Subcutaneous adipose tissue (tissue), 4 donors: ENCODE measurements around the gene SLC4A7. TPM values are rescaled to one million over a fixed set of nuclear protein-coding genes. Genes with fewer than 3 reads are reported as not detected.

Experiments
- total RNA-seq, 4 donors: library from RNA; depleted of rRNA; stranded (reverse); fragments of >200 nt; gene quantifications; one replicate each; pipeline ENCODE4 v1.1.0, GENCODE V29; 2016
- TF ChIP-seq, protein P1 (sequence below): fragments of 450-650 bp; IDR thresholded peaks from one replicate; pipeline ENCODE4 v1.5.1; 2016; ENCODE audit warnings: low read depth, mild to moderate bottlenecking, control low read depth, antibody characterized with exemption, moderate library complexity

Gene SLC4A7
- total RNA-seq, 4 donors from 2014 or later = 19.4 to 41.8 (median 37.6) TPM

DNA sequence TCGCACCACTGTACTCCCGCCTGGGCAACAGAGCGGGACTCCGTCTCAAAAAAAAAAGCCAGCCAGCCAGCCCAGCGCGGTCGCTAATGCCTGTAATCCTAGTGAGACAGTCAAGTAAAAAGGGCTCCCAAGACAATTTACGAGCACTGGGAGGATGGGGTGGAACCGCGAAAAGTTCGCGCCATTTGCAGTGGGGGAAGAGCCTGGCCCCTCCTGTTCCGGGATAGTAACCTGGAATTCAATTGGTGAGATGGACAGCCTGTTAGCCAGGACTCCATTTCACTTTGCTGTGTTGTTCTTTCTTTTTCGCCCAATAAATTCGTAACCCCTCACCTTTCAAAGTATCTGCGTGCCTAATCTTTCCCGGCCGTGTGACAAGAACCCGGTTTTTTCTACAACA is 19.5 kb downstream of the SLC4A7 start:
- TF ChIP-seq, protein P1, sequence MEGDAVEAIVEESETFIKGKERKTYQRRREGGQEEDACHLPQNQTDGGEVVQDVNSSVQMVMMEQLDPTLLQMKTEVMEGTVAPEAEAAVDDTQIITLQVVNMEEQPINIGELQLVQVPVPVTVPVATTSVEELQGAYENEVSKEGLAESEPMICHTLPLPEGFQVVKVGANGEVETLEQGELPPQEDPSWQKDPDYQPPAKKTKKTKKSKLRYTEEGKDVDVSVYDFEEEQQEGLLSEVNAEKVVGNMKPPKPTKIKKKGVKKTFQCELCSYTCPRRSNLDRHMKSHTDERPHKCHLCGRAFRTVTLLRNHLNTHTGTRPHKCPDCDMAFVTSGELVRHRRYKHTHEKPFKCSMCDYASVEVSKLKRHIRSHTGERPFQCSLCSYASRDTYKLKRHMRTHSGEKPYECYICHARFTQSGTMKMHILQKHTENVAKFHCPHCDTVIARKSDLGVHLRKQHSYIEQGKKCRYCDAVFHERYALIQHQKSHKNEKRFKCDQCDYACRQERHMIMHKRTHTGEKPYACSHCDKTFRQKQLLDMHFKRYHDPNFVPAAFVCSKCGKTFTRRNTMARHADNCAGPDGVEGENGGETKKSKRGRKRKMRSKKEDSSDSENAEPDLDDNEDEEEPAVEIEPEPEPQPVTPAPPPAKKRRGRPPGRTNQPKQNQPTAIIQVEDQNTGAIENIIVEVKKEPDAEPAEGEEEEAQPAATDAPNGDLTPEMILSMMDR = no peak

DNA sequence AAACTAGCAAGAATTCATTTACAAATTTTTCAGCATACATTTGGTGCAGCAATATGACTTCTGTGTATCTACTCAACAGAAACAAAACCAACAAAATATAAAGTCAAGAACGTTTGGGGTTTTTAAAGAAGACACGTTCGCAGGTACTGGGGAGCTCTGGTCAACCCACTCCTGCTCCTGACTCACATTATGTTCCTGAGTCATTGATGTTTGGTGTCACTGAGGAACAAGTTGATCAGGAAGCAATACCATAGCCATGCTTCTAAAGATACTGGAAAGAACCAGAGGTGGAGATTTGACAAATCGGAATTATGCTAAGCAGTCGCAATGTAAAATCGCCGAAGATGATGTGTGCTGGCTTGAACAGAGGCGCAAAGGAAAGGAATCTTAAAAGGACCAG is 22.0 kb downstream of the SLC4A7 start:
- TF ChIP-seq, protein P1 = no peak

DNA sequence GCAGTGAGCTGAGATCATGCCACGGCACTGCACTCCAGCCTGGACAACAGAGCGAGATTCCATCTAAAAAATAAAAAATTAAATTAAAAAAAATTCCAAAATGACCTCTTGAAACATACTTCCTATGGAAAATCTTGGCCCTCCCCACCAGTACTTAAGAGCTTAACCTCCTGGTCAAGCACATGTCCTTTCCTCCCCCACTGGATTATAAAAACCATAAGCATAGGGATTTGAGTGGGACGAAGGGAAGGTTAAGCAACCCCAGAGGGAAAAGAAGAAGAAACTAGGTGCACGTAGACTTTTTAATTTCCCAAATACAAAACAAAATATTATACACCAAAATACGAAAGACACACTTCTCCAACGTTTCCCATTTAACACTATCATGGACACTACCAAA is 25.3 kb downstream of the SLC4A7 start:
- TF ChIP-seq, protein P1 = no peak

DNA sequence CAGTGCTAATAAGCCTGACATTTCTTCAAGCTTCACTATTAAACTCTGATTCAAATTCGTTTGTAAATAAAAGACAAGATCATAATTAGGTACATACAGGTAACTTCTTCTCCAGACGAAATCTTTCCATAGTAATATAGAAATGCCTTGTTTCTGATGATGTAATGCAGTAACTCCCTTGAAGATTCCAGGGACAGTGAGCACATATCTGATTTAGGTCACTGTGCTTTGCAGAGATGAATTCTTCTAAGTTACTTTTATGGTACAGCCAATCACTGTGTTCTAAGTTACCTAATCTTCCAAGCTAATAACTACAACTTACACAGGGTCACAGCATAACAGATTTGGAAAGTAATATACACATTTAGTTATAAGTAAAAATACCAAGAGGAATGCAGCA is 27.6 kb downstream of the SLC4A7 start:
- TF ChIP-seq, protein P1 = no peak

DNA sequence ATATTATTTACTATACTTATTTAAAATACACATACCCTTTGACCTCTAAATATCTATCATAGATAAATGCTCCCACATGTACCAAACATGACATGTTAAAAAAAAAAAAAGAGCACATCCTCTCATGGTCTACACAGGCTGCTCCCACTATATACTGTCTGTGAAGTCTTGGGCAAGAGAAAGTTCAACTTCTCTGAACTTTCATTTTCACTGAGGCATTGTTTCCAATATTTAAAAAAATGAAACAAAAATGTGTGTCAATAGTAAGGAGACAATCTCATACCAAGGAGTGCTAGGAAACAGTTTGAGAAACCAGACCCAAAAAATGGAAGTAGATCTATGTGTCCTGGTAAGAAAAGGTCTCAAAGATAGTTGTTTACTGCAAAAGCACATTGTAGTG is 29.3 kb downstream of the SLC4A7 start:
- TF ChIP-seq, protein P1 = no peak

DNA sequence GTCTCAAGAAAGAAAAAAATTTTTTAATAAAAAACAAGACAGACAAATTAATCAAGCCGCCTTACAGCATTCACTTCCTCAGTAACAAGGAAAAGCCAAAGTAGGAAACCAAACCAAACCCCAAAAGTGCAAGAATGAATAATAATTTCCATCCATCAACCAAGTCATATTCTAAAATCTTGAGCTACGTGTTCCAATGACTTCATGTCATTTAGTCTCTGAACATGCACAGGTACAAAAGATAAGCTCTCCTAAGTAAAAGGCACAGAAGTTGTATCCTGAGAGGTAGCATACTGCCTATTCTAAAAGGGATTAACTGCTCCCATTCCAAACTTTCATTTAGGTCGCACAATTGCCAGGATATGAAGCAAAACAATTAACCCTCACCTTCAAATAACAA is 29.7 kb downstream of the SLC4A7 start:
- TF ChIP-seq, protein P1 = no peak

DNA sequence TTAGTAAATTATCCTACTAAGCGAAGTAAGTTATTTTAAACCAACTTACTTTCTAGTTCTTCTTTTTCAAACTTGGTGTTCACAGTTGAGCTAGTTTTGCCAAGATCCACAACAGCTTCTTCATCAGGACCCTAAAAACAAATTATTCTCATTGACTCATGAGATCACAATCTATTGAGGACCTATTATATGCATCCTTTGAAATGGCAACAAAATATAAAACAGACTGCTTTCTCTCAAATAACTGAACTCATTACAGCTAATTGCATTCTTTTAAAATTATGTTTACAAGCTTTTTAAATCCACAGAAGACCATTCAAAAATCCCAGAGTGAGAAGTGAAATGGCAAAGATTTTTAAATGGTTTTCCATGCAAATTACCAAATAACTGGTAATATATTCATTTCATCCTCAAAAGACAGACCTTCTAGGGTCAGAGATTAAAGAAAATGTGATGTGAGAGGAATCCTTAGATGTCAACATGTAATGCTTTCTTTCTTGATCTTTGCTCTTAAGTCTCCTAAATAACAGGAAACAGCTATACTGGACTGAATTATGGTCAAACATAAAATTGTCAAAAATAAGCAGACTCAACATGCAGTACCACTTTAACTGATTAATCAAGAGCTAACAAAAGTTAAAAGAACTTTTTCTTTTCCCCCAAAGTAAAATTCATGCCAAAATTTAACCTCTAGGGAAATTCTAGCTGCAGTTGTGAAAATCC is 31.7 kb downstream of the SLC4A7 start:
- TF ChIP-seq, protein P1 = no peak
